Measurements from ENCODE around the gene KRTAP12-1. TPM values are rescaled to one million over a fixed set of nuclear protein-coding genes. Genes with fewer than 3 reads are reported as not detected.

The KRTAP12-1 gene
- total RNA-seq, 1 donor from 2014 or later = not detected

- TF ChIP-seq CTCF (IDR thresholded peaks at IDR 0.05; ENCODE audit: unreplicated experiment) = no peak
- Mint-ChIP-seq H3K36me3 (no peaks in the 10 kb centered on the region), H3K4me3 (peak overlapping the region; percentile 32), H3K9me3 (no peaks in the 10 kb centered on the region), H3K4me1 (peaks cover 27% of the 10 kb centered on the region), H3K27ac (no peak overlapping the region), H3K27me3 (ENCODE audit: low read depth) (peaks cover 97% of the 10 kb centered on the region)
- DNase-seq (ENCODE audit: low spot score in 2 of 2, unreplicated experiment in 2 of 2) = peak in 1 of 2 experiments; percentile 26
These were observed 27.0 kb upstream of the KRTAP12-1 start for GRCh38 chr21:44708866-44709425.

GRCh38 chr21:44708213-44708865 lies 26.4 kb upstream of the KRTAP12-1 start:
- H3K9me3 Mint-ChIP-seq = no peaks in the 10 kb centered on the region
- H3K27me3 Mint-ChIP-seq (ENCODE audit: low read depth) = peaks cover 97% of the 10 kb centered on the region
- peak in 1 of 2 experiments; percentile 37 for DNase-seq (ENCODE audit: low spot score in 2 of 2, unreplicated experiment in 2 of 2)
- H3K4me3 Mint-ChIP-seq = no peak overlapping the region
- no peaks in the 10 kb centered on the region for H3K36me3 Mint-ChIP-seq
- peaks cover 27% of the 10 kb centered on the region for H3K4me1 Mint-ChIP-seq
- no peak for TF ChIP-seq CTCF (IDR thresholded peaks at IDR 0.05; ENCODE audit: unreplicated experiment)
- H3K27ac Mint-ChIP-seq = no peak overlapping the region

GRCh38 chr21:44706706-44707581 lies 25.0 kb upstream of the KRTAP12-1 start:
- Mint-ChIP-seq H3K9me3 (no peaks in the 10 kb centered on the region), H3K27ac (no peak overlapping the region), H3K4me3 (no peak overlapping the region), H3K36me3 (no peaks in the 10 kb centered on the region), H3K27me3 (ENCODE audit: low read depth) (peaks cover 96% of the 10 kb centered on the region), H3K4me1 (peaks cover 27% of the 10 kb centered on the region)
- peak in 1 of 2 experiments; percentile 36 for DNase-seq (ENCODE audit: low spot score in 2 of 2, unreplicated experiment in 2 of 2)
- TF ChIP-seq CTCF (IDR thresholded peaks at IDR 0.05; ENCODE audit: unreplicated experiment) = no peak

GRCh38 chr21:44706026-44706705 lies 24.2 kb upstream of the KRTAP12-1 start:
- no peaks in the 10 kb centered on the region for H3K9me3 Mint-ChIP-seq
- peaks cover 22% of the 10 kb centered on the region for H3K4me1 Mint-ChIP-seq
- H3K27ac Mint-ChIP-seq = no peak overlapping the region
- H3K27me3 Mint-ChIP-seq (ENCODE audit: low read depth) = peaks cover 96% of the 10 kb centered on the region
- peak in 1 of 2 experiments; percentile 31 for DNase-seq (ENCODE audit: low spot score in 2 of 2, unreplicated experiment in 2 of 2)
- H3K36me3 Mint-ChIP-seq = no peaks in the 10 kb centered on the region
- no peak overlapping the region for H3K4me3 Mint-ChIP-seq
- TF ChIP-seq CTCF (IDR thresholded peaks at IDR 0.05; ENCODE audit: unreplicated experiment) = no peak

- no peaks in the 10 kb centered on the region for H3K9me3 Mint-ChIP-seq
- H3K36me3 Mint-ChIP-seq = no peaks in the 10 kb centered on the region
These were observed 22.7 kb upstream of the KRTAP12-1 start for GRCh38 chr21:44704636-44705001.

More at GRCh38 chr21:44704636-44705001, 22.7 kb upstream of the KRTAP12-1 start:
- Mint-ChIP-seq H3K27me3 (ENCODE audit: low read depth) (peaks cover 96% of the 10 kb centered on the region), H3K27ac (no peak overlapping the region), H3K4me3 (no peak overlapping the region), H3K4me1 (peaks cover 8% of the 10 kb centered on the region)
- DNase-seq (ENCODE audit: low spot score in 2 of 2, unreplicated experiment in 2 of 2) = peak in 1 of 2 experiments; percentile 34
- no peak for TF ChIP-seq CTCF (IDR thresholded peaks at IDR 0.05; ENCODE audit: unreplicated experiment)

All from mesothelial cell of epicardium (in vitro differentiated cells).